MM.1S (cell line): ENCODE measurements around the gene MRPS7.

Experiments
- DNase-seq: peaks from one replicate; pipeline ENCODE4 v3.0.0-alpha.2; 2015
- H2AFZ ChIP-seq: fragments of 300-600 bp; sonication (generic); 2 replicates; pipeline ENCODE4 v1.6.0; 2016; ENCODE audit warnings: antibody characterized with exemption, low read length
- H3F3A ChIP-seq: fragments of 300-600 bp; sonication (generic); 2 replicates; pipeline ENCODE4 v1.6.1; 2016; ENCODE audit warnings: mild to moderate bottlenecking, antibody characterized with exemption, low read length, moderate library complexity, mixed read lengths; ENCODE audit not compliant: insufficient read depth
- H3K27ac ChIP-seq: fragments of 300-600 bp; sonication (generic); 2 replicates; pipeline ENCODE4 v1.5.1; 2016; ENCODE audit warnings: mild to moderate bottlenecking, low read length
- H3K27me3 ChIP-seq: fragments of 300-600 bp; sonication (generic); replicated peaks from 2 replicates; pipeline ENCODE4 v1.6.0; 2016; ENCODE audit warnings: low read length; ENCODE audit not compliant: insufficient read depth
- H3K36me3 ChIP-seq: fragments of 300-600 bp; sonication (generic); replicated peaks from 2 replicates; pipeline ENCODE4 v1.6.1; 2016; ENCODE audit warnings: mild to moderate bottlenecking, low read length, mixed read lengths; ENCODE audit not compliant: insufficient read depth
- H3K4me1 ChIP-seq: fragments of 300-600 bp; sonication (generic); 2 replicates; pipeline ENCODE4 v1.6.1; 2016; ENCODE audit warnings: low read length, mixed read lengths
- H3K4me2 ChIP-seq: fragments of 300-600 bp; sonication (generic); 2 replicates; pipeline ENCODE4 v1.6.0; 2016; ENCODE audit warnings: low read depth, low read length
- H3K4me3 ChIP-seq: fragments of 300-600 bp; sonication (generic); 2 replicates; pipeline ENCODE4 v1.5.1; 2016; ENCODE audit warnings: low read length, mixed read lengths
- H3K79me2 ChIP-seq: fragments of 300-600 bp; sonication (generic); 2 replicates; pipeline ENCODE4 v1.6.1; 2016; ENCODE audit warnings: mixed run types, low read length, mixed read lengths
- H3K9ac ChIP-seq: fragments of 300-600 bp; sonication (generic); 2 replicates; pipeline ENCODE4 v1.6.1; 2016; ENCODE audit warnings: low read length, mixed read lengths
- H3K9me2 ChIP-seq: fragments of 300-600 bp; sonication (generic); replicated peaks from 2 replicates; pipeline ENCODE4 v1.6.1; 2016; ENCODE audit warnings: mild to moderate bottlenecking, low read length, mixed read lengths; ENCODE audit not compliant: insufficient read depth
- H3K9me3 ChIP-seq: fragments of 300-600 bp; sonication (generic); replicated peaks from 2 replicates; pipeline ENCODE4 v1.6.1; 2016; ENCODE audit warnings: mild to moderate bottlenecking, low read length, mixed read lengths; ENCODE audit not compliant: insufficient read depth
- H4K20me1 ChIP-seq: fragments of 300-600 bp; sonication (generic); 2 replicates; pipeline ENCODE4 v1.6.1; 2016; ENCODE audit warnings: mild to moderate bottlenecking, low read length, moderate library complexity, mixed read lengths; ENCODE audit not compliant: insufficient read depth
- CTCF ChIP-seq: fragments of 300-600 bp; sonication (generic); IDR thresholded peaks from 2 replicates; pipeline ENCODE4 v1.5.1; 2016; ENCODE audit warnings: antibody characterized with exemption, low read length, mixed read lengths
- EZH2 ChIP-seq: fragments of 300-600 bp; sonication (generic); optimal IDR thresholded peaks from 2 replicates; pipeline ENCODE3; 2017; ENCODE audit warnings: low read depth, mild to moderate bottlenecking, antibody characterized with exemption, low read length, mixed read lengths
- EZH2phosphoT487 ChIP-seq: fragments of 300-600 bp; sonication (generic); IDR thresholded peaks from 2 replicates; pipeline ENCODE4 v1.6.1; 2018; ENCODE audit warnings: antibody characterized with exemption, low read length

The MRPS7 gene

GRCh38 chr17:75225016-75225415, 36.7 kb upstream of the MRPS7 start:
- Histone ChIP-seq H3K36me3 (no peaks in the 10 kb centered on the region; the same call in 1 of the 2 replicates), H3K27me3 (no peaks in the 10 kb centered on the region)
- no peak for TF ChIP-seq EZH2
- TF ChIP-seq CTCF, result no peak
- no peak for TF ChIP-seq EZH2phosphoT487

GRCh38 chr17:75227729-75228128, 34.0 kb upstream of the MRPS7 start:
- H3K27ac ChIP-seq, result no peak overlapping the region
- no peaks in the 10 kb centered on the region; the same call in 1 of the 2 replicates for H3K79me2 ChIP-seq
- H3K4me3 ChIP-seq, result no peak overlapping the region
- no peaks in the 10 kb centered on the region for H3K4me1 ChIP-seq
- H3K36me3 ChIP-seq, result peaks cover 8% of the 10 kb centered on the region
- TF ChIP-seq EZH2phosphoT487 (no peak), CTCF (no peak), EZH2 (no peak)
- no peak for DNase-seq
- H3K27me3 ChIP-seq, result no peaks in the 10 kb centered on the region
- H3K4me2 ChIP-seq, result no peak overlapping the region
- H3K9me3 ChIP-seq, result no peaks in the 10 kb centered on the region
- no peaks in the 10 kb centered on the region for H3K9me2 ChIP-seq
- no peaks in the 10 kb centered on the region for H4K20me1 ChIP-seq
- H2AFZ ChIP-seq, result no peak overlapping the region
- no peak overlapping the region for H3K9ac ChIP-seq
- no peaks in the 10 kb centered on the region for H3F3A ChIP-seq

More at GRCh38 chr17:75225016-75225415, 36.7 kb upstream of the MRPS7 start:
- no peak for DNase-seq
- no peaks in the 10 kb centered on the region for H3F3A ChIP-seq
- H4K20me1 ChIP-seq, result no peaks in the 10 kb centered on the region
- no peaks in the 10 kb centered on the region; the same call in 1 of the 2 replicates for H3K79me2 ChIP-seq
- no peaks in the 10 kb centered on the region for H3K4me1 ChIP-seq
- H3K27ac ChIP-seq, result no peak overlapping the region
- H3K4me2 ChIP-seq, result no peak overlapping the region
- H3K4me3 ChIP-seq, result no peak overlapping the region
- no peaks in the 10 kb centered on the region for H3K9me2 ChIP-seq
- H3K9ac ChIP-seq, result no peak overlapping the region
- no peak overlapping the region for H2AFZ ChIP-seq
- no peaks in the 10 kb centered on the region for H3K9me3 ChIP-seq

GRCh38 chr17:75228305-75228704, 33.4 kb upstream of the MRPS7 start:
- Histone ChIP-seq H3K9me2 (no peaks in the 10 kb centered on the region), H3K9me3 (no peaks in the 10 kb centered on the region), H3K27me3 (no peaks in the 10 kb centered on the region), H3K27ac (no peak overlapping the region), H3K4me2 (no peak overlapping the region), H4K20me1 (no peaks in the 10 kb centered on the region), H3F3A (no peaks in the 10 kb centered on the region), H3K36me3 (peaks cover 11% of the 10 kb centered on the region), H3K4me1 (no peaks in the 10 kb centered on the region), H3K9ac (no peak overlapping the region), H3K79me2 (no peaks in the 10 kb centered on the region; the same call in 1 of the 2 replicates), H3K4me3 (no peak overlapping the region), H2AFZ (no peak overlapping the region)
- DNase-seq, result no peak
- TF ChIP-seq EZH2, result no peak
- TF ChIP-seq CTCF, result no peak
- no peak for TF ChIP-seq EZH2phosphoT487
